Lower lobe of right lung (tissue), 2 donors: ENCODE results near the gene CHCHD6. TPM values are rescaled to one million over a fixed set of nuclear protein-coding genes. Genes with fewer than 3 reads are reported as not detected.
A peak's percentile ranks its signal among the peaks of the same experiment; 100 is the strongest.

Experiments used
- ATAC-seq, 2 donors: fragments of 200-7000 bp; cut with Tn5 transposase; one replicate each; pipeline ENCODE4 v1.9.1; 2020 to 2022; ENCODE audit warnings: mild to moderate bottlenecking in 2 of 2, moderate library complexity in 2 of 2
- DNase-seq: peaks from one replicate; pipeline ENCODE4 v3.0.0-alpha.2; 2020
- H3K27ac ChIP-seq: fragments of 200-600 bp; one replicate; pipeline ENCODE4 v1.8.0; 2022
- H3K27me3 ChIP-seq: fragments of 200-600 bp; one replicate; pipeline ENCODE4 v1.8.0; 2022; ENCODE audit warnings: low read depth
- H3K36me3 ChIP-seq: fragments of 200-600 bp; one replicate; pipeline ENCODE4 v1.8.0; 2022; ENCODE audit warnings: mild to moderate bottlenecking
- H3K4me1 ChIP-seq: fragments of 200-600 bp; one replicate; pipeline ENCODE4 v1.8.0; 2022
- H3K4me3 ChIP-seq: fragments of 200-600 bp; one replicate; pipeline ENCODE4 v1.8.0; 2022; ENCODE audit warnings: mild to moderate bottlenecking
- H3K9me3 ChIP-seq: fragments of 200-600 bp; one replicate; pipeline ENCODE4 v1.8.0; 2022
- intact Hi-C: fragments of 100-400 bp; cut with DNase I; formaldehyde crosslinking; loops from one replicate; pipeline ENCODE4 v1.11.0; 2022
- total RNA-seq: library from RNA; stranded (reverse); fragmentation: NEBNext Ultra II Directional; extraction: Animal tissue kit (Norgen Biotek cat#: 25700); gene quantifications from one replicate; pipeline ENCODE4 v1.2.1, GENCODE V29; 2021
- TF ChIP-seq, protein P1 (sequence below): fragments of 200-600 bp; IDR thresholded peaks from one replicate; pipeline ENCODE4 v1.8.0; 2022; ENCODE audit warnings: antibody characterized with exemption, mild to moderate bottlenecking
- donor health status: DM: no; HTN: yes; CAD: no; lungs with severe emphysema.

The CHCHD6 gene
- total RNA-seq, 1 donor from 2014 or later = 12.2 TPM

DNA sequence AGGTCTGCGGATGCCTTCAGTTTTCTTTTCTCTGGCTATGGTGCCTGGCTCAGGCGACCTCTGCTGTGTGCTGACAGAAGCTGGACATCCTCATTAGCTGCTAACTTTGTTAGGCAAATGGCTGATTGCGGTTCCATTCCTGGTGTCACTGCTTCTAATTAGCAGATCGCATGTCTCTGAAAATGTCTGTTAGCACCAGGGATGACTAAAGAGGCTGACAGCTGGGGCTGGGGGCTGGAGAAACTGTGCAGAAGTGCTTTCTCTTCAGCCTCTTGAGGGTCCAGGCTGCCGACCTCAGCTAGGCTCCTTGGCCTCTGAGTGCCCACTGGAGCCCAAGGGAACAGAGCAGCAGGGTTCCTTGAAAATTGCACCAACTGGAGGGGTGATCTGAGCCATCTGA is 39.3 kb downstream of the CHCHD6 start:
- Histone ChIP-seq H3K27me3 (no peaks in the 10 kb centered on the region), H3K9me3 (peaks cover 9% of the 10 kb centered on the region), H3K27ac (no peak overlapping the region), H3K4me3 (no peak overlapping the region), H3K4me1 (peaks cover 17% of the 10 kb centered on the region), H3K36me3 (no peaks in the 10 kb centered on the region)
- no peak for DNase-seq
- intact Hi-C loops = no loop called here
- TF ChIP-seq, protein P1, sequence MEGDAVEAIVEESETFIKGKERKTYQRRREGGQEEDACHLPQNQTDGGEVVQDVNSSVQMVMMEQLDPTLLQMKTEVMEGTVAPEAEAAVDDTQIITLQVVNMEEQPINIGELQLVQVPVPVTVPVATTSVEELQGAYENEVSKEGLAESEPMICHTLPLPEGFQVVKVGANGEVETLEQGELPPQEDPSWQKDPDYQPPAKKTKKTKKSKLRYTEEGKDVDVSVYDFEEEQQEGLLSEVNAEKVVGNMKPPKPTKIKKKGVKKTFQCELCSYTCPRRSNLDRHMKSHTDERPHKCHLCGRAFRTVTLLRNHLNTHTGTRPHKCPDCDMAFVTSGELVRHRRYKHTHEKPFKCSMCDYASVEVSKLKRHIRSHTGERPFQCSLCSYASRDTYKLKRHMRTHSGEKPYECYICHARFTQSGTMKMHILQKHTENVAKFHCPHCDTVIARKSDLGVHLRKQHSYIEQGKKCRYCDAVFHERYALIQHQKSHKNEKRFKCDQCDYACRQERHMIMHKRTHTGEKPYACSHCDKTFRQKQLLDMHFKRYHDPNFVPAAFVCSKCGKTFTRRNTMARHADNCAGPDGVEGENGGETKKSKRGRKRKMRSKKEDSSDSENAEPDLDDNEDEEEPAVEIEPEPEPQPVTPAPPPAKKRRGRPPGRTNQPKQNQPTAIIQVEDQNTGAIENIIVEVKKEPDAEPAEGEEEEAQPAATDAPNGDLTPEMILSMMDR = no peak
- ATAC-seq = no peak

GRCh38 chr3:126743781-126744180 is 39.7 kb downstream of the CHCHD6 start:
- ATAC-seq (no peak), DNase-seq (no peak)
- no peak overlapping the region for H3K27ac ChIP-seq
- no peaks in the 10 kb centered on the region for H3K36me3 ChIP-seq
- H3K27me3 ChIP-seq = no peaks in the 10 kb centered on the region
- TF ChIP-seq, protein P1 = no peak
- peaks cover 17% of the 10 kb centered on the region for H3K4me1 ChIP-seq
- no peak overlapping the region for H3K4me3 ChIP-seq
- intact Hi-C loops = no loop called here
- peaks cover 9% of the 10 kb centered on the region for H3K9me3 ChIP-seq

DNA sequence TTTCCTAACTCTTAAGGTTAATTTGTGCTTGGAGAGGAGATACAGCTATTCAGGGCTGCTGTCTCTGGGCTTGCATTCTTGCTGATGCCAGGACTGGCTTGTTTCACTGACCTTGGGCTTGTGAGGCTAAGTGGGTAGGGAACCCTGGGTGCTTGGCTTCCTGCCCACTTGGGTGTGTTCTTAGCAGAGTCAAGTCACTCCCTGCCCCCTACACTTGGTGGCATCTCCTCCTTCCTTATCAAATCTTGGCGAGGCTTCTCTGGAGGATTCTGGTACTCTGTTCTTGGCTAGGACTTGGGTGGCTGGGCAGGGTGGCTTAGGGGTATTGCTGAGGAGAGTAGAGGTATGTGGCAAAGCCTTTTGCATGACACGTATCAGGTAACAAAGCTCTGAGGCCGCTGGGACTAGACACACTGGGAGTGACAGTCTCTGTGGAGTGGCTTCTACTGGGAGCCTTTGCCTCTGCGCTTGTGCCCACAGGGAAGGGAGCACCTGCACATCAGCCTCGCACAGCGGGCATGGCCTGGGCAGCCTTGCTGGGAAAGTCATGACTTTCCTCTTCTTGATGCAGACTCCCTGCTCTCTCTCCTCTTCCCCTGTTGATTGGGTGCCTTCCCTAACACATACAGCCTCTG is 41.8 kb downstream of the CHCHD6 start:
- peak; percentile 72 to 80 for ATAC-seq
- DNase-seq = peak; percentile 88
- intact Hi-C loops = no loop called here

GRCh38 chr3:126746395-126747177 is 42.5 kb downstream of the CHCHD6 start:
- DNase-seq (peak; percentile 74), ATAC-seq (peak; percentile 84 to 92)
- Histone ChIP-seq H3K27ac (peak overlapping the region; percentile 69), H3K4me1 (peaks cover 18% of the 10 kb centered on the region), H3K36me3 (no peaks in the 10 kb centered on the region), H3K27me3 (no peaks in the 10 kb centered on the region), H3K9me3 (no peaks in the 10 kb centered on the region), H3K4me3 (no peak overlapping the region)
- TF ChIP-seq, protein P1 = no peak
- intact Hi-C loops = no loop called here

More for the DNA sequence above, 41.8 kb downstream of the CHCHD6 start:
- Histone ChIP-seq H3K9me3 (no peaks in the 10 kb centered on the region), H3K36me3 (no peaks in the 10 kb centered on the region), H3K4me1 (peaks cover 17% of the 10 kb centered on the region), H3K27ac (peak overlapping the region; percentile 69), H3K4me3 (no peak overlapping the region), H3K27me3 (no peaks in the 10 kb centered on the region)
- TF ChIP-seq, protein P1 = no peak

GRCh38 chr3:126747768-126748167 is 43.7 kb downstream of the CHCHD6 start:
- Histone ChIP-seq H3K27ac (peak overlapping the region; percentile 67), H3K4me1 (peaks cover 30% of the 10 kb centered on the region), H3K4me3 (no peak overlapping the region), H3K9me3 (no peaks in the 10 kb centered on the region), H3K36me3 (no peaks in the 10 kb centered on the region), H3K27me3 (no peaks in the 10 kb centered on the region)
- ATAC-seq = peak; percentile 17 to 25
- TF ChIP-seq, protein P1 = no peak
- intact Hi-C loops = no loop called here
- peak; percentile 66 for DNase-seq
